Activated naive CD8-positive, alpha-beta T cell treated with anti-CD3 and anti-CD28 coated beads, Interleukin-2, amount 50 U/mL, for 16 hours (primary cell): Measurements from ENCODE around the gene KCNB1.

ENCODE experiments used
- DNase-seq: peaks from one replicate; pipeline ENCODE4 v3.0.0-alpha.2; 2020; ENCODE audit warnings: low read depth, low spot score

The KCNB1 gene

DNA sequence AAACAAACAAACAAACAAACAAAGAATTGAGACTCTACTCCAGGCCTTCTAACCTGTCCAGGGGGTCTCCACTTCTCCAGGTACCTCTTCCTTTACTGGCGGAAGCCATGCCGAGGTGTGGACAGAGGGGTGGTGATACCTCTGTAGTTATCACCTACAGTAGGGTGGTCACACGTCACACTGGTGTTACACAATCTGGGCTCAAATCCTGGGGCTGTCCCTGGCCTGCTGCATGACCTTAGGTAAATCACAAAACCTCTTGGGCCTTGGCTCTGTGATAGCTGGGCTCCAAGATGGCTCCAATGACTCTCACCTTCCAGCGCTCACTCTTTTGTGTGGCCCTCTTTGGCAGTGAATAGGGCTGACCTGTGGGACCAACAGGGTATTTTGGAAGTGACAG, 127.8 kb downstream of the KCNB1 start:
- no peak for DNase-seq

- no peak for DNase-seq
Measured at GRCh38 chr20:49353348-49353747, 129.1 kb downstream of the KCNB1 start.

GRCh38 chr20:49352751-49353150, 129.7 kb downstream of the KCNB1 start:
- no peak for DNase-seq

- no peak for DNase-seq
Measured at GRCh38 chr20:49351775-49352174, 130.7 kb downstream of the KCNB1 start.

- DNase-seq: no peak
Measured at GRCh38 chr20:49349694-49350252, 132.7 kb downstream of the KCNB1 start.

DNA sequence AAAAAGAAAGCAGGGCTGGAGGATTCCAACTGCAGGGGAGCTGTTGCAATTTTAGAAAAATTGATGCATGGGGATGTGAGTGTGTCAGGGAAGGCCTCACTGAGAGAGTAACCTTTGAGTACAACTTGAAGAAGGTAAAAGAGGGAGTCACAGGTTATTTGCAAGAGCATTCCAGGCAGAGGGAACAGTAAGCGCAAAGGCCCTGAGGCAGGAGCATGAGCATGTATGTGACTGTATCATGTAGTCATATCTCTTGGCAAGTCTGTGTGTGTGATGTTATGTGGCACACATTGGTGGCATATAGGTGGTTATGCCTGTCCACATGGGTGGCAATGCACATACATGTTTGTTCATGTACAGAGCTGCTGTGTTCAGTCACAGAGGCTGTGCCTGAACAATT, 133.4 kb downstream of the KCNB1 start:
- no peak for DNase-seq

DNA sequence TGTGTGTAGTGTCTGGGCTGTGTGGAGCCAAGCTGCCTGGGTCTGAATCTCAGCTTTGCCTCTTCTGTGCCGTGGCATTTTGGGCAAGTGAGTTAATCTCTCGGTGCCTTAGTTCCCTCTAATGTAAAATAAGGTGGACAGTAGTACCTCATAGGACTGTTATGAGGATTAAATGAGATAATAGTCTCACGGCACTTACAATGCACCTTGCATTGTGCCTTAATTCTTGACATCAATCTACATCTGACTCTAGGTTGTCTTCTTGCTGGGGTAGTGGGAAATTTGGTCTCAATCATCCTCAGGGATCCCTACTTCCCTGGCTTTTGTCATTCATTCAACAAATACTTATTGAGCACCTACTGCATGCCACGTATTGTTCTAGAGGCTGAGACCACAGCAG, 133.9 kb downstream of the KCNB1 start:
- DNase-seq: no peak

- no peak for DNase-seq
Measured at GRCh38 chr20:49347156-49347555, 135.3 kb downstream of the KCNB1 start.

DNA sequence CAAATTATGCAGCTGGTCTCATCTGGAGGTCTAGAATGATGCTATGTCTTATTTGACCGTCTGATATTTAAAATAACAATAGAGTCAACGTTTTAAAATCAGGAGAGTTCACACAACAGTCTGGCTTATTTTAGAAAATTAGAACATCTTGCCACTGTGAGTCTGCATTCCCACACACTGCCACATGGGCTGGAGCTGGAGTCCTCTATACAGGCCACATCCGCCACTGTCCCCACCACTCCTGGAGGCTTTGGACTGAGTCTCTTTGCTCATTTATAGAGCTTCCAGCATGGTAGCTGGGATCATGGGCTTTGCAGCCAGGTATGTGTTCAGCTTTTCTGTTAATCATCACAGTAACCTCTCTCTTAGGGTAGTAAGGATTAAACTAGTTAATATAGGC, 135.8 kb downstream of the KCNB1 start:
- no peak for DNase-seq

DNA sequence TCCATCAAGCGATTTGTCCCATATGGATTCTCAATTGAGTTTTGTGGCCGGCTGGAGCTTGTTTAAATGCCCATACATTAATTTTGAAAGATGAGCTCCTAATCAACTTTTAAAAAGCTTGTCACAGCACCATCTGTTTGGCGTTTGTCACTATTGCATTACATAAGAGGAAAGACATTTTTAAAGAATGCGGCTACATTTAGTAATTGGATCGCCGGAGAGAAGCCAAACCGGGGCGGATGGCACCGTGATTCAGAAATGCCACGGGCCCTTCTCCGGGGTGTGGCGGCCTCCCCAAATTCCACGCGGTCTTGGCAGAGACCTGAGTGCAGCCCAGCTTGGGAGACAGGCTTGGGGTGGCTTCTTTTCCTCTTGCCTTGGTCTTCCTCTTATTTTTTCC, 136.9 kb downstream of the KCNB1 start:
- no peak for DNase-seq

GRCh38 chr20:49344975-49345374, 137.5 kb downstream of the KCNB1 start:
- no peak for DNase-seq

GRCh38 chr20:49344140-49344539, 138.3 kb downstream of the KCNB1 start:
- no peak for DNase-seq

- DNase-seq: no peak
Measured at GRCh38 chr20:49343246-49343645, 139.2 kb downstream of the KCNB1 start.

- DNase-seq: no peak
Measured at GRCh38 chr20:49340161-49340966, 142.1 kb downstream of the KCNB1 start.

- DNase-seq: no peak
Measured at GRCh38 chr20:49339123-49339522, 143.3 kb downstream of the KCNB1 start.

DNA sequence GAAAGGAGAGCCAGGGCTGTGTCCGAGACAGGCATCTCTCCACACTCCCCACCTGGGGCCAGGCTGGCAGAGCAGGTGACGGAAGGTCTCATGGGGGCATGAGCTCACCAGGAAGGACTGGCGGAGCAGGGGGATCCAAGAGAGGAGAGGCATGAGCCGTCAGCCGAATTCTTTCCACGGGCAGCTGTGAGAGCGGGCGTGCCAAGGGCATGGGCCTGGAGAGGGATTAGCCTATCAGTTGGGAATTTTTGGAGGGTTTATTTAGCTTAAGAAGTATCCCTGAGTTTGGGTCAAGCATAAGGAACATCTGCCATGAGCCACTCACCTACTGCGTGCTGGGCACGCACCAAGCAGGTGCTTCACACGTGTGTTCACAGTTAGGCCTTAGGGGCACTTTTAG, 144.4 kb downstream of the KCNB1 start:
- no peak for DNase-seq

- no peak for DNase-seq
Measured at GRCh38 chr20:49337357-49337756, 145.1 kb downstream of the KCNB1 start.

GRCh38 chr20:49336786-49337185, 145.7 kb downstream of the KCNB1 start:
- no peak for DNase-seq

DNA sequence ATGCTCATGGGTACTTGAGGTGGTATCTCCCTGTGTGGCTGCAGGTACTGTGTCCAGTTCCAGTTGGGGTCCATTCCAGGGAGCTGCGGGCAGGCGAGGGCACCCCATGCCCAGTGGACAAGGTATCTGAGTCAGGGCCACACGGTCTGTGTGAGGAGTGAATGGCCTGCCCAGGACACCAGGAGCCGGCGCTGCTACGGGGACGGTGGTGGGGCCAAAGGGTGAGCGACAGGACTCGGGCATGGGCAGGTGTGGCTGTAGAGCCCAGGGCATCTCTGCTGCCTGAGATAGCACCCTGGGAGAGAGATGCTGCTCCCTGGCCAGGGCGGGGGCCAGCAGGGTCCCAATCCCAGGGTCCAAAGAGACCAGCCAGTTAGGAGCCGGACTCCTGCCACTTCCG, 147.0 kb downstream of the KCNB1 start:
- DNase-seq: no peak

DNA sequence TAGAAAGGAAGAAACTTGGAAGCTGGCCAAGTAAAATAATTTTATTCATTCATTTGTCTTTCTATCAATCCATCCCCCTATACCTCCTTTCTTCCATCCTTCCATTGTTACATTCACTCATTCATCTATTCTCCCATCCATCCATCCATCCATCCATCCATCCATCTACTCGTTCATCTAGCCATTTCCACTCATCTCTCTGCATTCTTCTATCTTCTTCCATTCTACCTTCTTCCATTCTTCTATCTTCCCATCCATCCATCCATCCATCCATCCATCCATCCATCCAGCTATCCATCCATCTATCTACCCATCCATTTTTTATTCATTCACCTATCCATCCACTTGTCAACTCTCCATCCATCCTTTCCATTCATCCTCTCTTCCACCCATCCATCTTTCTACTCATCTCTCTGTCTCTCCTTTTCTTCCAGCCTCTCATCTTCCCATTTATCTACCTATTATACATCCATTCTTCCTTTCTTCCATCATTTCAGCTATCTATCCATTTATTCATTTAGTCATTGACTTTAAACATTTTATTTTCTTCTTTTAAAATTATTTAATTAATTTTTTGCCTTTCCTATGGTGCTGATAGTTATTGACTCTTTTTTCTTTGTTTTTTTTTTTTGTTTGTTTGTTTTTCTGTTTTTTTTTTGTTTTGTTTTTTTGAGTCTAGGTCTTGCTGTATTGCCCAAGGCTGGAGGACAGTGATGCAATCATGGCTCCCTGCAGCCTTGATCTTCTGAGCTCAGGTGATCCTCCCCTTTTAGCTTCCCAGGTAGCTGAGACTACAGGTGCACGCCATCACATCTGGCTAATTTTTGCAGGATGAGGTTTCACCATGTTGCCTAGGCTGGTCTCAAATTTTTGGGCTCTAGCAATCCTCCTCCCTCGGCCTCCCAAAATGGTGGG, 151.5 kb downstream of the KCNB1 start:
- DNase-seq: no peak

- DNase-seq: no peak
Measured at GRCh38 chr20:49328790-49329189, 153.7 kb downstream of the KCNB1 start.

GRCh38 chr20:49326026-49326425, 156.4 kb downstream of the KCNB1 start:
- no peak for DNase-seq

DNA sequence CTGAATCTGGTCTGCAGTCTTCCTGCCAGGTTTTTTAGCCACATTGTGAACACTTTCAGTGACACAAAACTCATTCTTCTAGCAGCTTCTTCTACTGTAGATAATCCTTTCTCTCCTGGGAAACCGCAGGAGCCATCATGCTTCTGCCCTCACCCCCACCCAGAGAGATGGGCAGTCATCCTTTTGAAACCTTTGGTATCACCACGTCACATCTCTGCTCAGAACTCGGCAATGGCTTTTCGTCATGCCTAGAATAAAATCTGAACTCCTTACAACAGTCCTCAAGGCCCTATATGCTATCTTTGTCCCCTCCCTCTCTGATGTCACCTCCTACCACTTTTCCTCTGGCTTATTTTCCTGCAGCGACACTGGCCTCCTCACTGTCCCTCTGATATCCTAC, 158.2 kb downstream of the KCNB1 start:
- DNase-seq: no peak
